RCC 7860 (cell line): ENCODE data around the gene IRF4.

Experiments
- DNase-seq: peaks from one replicate; pipeline ENCODE4 v3.0.0-alpha.2; 2015; ENCODE audit warnings: low spot score
- FAIRE-seq: peaks from 2 replicates; lab custom pipeline; 2012; peaks lifted over from hg19 to GRCh38; lab: Jason Lieb, UNC

The IRF4 gene

DNA sequence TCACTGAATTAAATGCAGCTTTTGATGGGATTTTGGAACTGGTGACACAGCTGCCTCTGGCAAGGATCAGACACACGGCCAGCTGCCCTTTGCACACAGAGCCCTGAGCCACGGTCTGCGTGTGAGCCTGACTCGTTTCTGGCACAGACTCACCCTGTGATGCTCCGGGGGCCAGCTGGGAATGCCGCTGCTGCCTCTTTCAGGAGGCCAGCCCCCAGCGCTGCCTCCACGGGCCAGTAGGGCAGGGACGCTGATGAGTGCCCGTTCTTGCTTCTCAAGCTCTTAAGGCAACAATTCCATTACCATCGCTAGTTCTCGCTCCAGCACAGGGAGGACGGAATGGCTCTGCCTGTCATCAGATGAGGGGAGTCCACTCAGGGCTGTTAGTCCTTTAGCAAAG, 61.6 kb downstream of the IRF4 start:
- no peak for DNase-seq

DNA sequence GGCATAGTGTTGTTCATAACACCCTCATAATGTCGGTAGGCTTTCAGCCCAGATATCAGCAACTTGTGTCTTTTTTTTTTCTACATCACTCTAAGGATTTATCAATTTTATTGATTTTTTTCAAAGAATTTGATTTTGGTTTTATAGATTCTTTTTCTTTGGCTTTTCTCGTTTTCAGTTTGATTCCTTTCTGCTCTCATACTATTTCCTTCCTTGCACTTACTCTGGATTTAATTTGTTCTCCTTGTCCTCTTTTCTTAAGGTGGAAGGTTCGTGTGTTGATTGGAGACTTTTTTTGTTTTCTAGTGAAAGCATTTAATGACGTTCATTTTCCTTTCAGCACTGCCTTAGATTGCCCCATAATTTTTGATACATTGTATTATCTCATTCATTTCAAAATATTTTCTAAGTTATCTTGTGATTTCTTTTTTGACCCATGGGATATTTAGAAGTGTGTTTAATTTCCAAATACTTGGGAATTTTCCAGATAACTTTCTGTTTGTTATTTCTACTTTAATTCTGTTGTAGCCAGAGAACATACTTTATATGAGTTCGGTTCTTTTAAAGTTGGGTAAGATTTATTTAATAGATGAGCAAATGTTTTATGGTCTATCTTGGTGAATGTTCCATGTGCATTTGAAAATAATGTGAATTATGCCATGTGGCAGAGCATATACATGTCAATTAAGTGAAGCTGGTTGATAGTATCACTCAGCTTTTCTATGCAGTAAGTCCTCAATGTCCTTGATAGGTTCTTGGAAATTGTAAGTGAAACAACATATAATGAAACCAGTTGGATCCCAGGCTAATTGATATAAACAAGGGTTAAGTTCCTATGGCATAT, 62.8 kb downstream of the IRF4 start:
- DNase-seq (no peak), FAIRE-seq (no peak)

More for the DNA sequence above, 61.6 kb downstream of the IRF4 start:
- no peak for FAIRE-seq

DNA sequence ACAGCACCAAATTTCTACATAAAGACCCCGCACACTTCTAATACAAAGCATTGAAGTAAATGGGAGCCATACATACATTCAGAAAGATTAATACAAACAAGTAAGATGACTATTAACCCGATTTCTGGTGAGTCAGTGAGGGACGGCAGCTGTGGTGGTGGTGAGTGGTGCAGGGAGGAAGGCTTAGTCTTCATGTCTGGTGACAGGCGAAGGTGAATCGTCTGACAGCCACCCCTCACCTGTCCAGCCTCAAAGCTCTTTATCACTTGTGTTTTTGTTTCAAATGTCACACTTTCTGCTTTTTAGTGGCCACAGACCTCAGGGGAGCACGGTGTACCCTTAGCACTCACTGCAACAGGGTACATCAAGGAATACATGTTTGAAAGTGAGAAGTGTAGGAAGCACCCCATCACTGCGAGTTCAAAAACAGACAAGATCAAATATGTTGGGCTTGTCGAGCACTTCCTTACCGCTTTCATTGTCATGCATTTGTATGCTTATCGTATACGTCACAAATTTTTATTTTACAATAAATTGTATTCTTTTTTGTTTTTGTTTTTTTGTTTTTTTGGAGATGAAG, 63.5 kb downstream of the IRF4 start:
- DNase-seq (no peak), FAIRE-seq (no peak)

DNA sequence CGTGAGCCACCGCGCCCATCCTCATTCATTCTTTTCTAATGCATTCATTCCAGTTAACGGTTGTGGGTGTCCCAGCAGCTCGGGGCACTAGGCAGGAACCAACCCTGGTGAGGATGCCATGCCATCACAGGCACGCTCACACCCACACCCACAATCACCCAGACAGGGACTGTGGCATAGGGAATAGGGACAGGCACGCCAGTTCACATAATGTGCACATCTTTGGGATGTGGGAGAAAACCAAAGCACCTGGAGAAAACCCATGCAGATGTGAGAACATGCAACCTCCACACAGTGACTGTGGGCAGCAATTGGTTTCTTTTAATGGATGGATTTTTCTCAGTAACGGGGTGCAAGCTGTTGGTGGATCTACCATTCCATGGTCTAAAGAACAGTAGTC, 64.3 kb downstream of the IRF4 start:
- FAIRE-seq (no peak), DNase-seq (no peak)

DNA sequence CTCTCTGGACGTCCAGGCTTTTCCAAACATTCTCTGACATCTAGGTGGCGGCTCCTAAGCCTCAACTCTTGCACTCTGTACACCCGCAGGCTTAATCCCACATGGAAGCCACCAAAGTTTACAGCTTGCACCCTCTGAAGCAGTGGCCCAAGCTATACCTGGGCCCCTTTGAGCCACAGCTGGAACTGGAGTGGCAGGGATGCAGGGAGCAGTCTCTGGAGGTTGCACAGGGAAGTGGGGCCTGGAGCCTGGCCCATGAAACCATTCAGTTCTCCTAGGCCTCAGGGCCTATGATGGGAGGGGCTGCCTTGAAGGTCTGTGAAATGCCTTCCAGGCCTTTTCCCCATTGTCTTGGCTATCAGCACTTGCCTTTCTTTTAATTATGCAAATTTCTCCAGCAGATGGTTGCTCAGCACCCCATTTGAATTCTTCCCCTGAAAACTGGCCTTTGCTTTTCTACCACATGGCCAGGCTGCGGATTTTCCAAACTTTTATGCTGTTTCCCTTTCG, 64.9 kb downstream of the IRF4 start:
- no peak for DNase-seq
- FAIRE-seq, result no peak

DNA sequence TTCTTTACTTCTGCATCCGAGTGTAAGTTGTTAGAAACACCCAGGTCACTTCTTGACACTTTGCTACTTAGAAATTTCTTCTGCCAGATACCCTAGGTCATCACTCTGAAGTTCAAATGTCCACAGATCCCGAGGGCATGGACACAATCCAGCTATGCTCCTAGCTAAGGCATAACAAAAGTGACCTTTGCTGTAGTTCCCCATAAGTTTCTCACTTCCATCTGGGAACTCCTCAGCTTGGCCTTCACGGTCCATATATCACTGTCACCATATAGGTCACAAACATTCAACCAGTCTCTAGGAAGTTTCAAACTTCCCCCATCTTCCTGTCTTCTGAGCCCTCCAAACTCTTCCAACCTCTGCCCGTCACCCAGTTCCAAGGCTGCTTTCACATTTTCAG, 65.3 kb downstream of the IRF4 start:
- no peak for DNase-seq
- FAIRE-seq, result no peak
